Duodenal mucosa (tissue), 2 donors: ENCODE measurements around the gene LPP.

ENCODE experiments used
- H3K27ac ChIP-seq: one replicate; pipeline ENCODE4 v1.7.0; 2013; ENCODE audit warnings: low read depth, low read length
- H3K27me3 ChIP-seq, 2 donors: one replicate each; pipeline ENCODE4 v1.7.0; 2013; ENCODE audit warnings: low read length in 2 of 2, control low read depth in 1 of 2; ENCODE audit not compliant: insufficient read depth in 2 of 2, control insufficient read depth in 1 of 2
- H3K36me3 ChIP-seq, 2 donors: one replicate each; pipeline ENCODE4 v1.7.0; 2013; ENCODE audit warnings: low read length in 2 of 2, control low read depth in 1 of 2; ENCODE audit not compliant: insufficient read depth in 2 of 2, control insufficient read depth in 1 of 2
- H3K4me1 ChIP-seq, 2 donors: one replicate each; pipeline ENCODE4 v1.7.0; 2013; ENCODE audit warnings: low read length in 2 of 2, control low read depth in 1 of 2; ENCODE audit not compliant: insufficient read depth in 2 of 2, control insufficient read depth in 1 of 2
- H3K4me3 ChIP-seq, 2 donors: one replicate each; pipeline ENCODE4 v1.7.0; 2013; ENCODE audit warnings: low read length in 2 of 2, low read depth in 1 of 2
- H3K9ac ChIP-seq, 2 donors: one replicate each; pipeline ENCODE4 v1.7.0; 2013; ENCODE audit warnings: low read length in 2 of 2, low read depth in 1 of 2
- H3K9me3 ChIP-seq, 2 donors: one replicate each; pipeline ENCODE4 v1.7.0; 2013; ENCODE audit warnings: low read length in 2 of 2, control low read depth in 1 of 2; ENCODE audit not compliant: control insufficient read depth in 1 of 2

Gene LPP

DNA sequence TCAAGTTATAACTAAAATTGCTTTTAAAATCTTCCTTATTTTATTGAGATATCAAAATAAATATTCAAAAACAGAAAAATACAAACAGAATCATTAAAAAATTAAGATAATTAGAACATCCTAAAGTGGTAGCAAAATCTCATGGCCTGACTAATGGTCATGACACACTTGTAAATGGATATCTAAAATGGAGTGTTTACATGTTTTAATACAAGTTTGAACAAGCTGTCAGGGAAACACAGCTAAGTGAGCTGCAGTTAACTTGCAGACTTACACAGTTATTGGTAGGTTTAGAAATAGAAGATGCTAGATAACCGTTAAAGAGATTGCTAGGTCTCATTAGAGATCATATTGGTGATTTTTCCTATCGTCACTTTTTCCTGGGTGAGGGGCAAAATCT is 242.3 kb downstream of the LPP start:
- no peak overlapping the region for H3K4me3 ChIP-seq
- no peak overlapping the region for H3K27ac ChIP-seq
- no peaks in the 10 kb centered on the region for H3K9me3 ChIP-seq
- H3K9ac ChIP-seq: no peak overlapping the region
- peaks cover 27 to 40% of the 10 kb centered on the region in 2 donors for H3K4me1 ChIP-seq
- no peaks in the 10 kb centered on the region for H3K36me3 ChIP-seq
- no peaks in the 10 kb centered on the region for H3K27me3 ChIP-seq

DNA sequence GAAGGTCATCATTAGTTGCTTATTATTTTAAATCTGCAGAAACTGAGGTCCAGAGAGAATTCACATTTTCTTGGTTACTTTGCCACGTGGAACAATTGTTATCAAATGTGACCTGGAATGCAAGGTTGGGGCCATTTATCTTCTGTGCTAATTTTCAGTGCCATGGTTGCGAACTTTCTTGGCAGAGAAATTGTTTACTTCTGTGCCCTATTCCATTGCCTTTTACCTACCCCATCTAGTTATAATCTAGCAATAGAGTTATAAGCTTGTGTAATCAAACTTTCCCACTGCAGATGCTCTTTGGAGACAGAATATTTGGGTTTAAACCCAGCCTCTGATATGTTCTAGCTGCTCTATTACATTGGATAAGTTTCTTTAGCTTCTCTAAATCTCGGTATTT is 242.9 kb downstream of the LPP start:
- Histone ChIP-seq H3K9ac (peak overlapping the region in 1 of 2 donors; percentile 3), H3K4me1 (peaks cover 27 to 42% of the 10 kb centered on the region in 2 donors), H3K27me3 (no peaks in the 10 kb centered on the region), H3K4me3 (peak overlapping the region; percentile 2 to 46), H3K27ac (no peak overlapping the region), H3K36me3 (no peaks in the 10 kb centered on the region), H3K9me3 (no peaks in the 10 kb centered on the region)

GRCh38 chr3:188397766-188398705 is 244.1 kb downstream of the LPP start:
- no peaks in the 10 kb centered on the region for H3K9me3 ChIP-seq
- no peaks in the 10 kb centered on the region for H3K36me3 ChIP-seq
- H3K4me1 ChIP-seq: peaks cover 27 to 42% of the 10 kb centered on the region in 2 donors
- H3K27me3 ChIP-seq: no peaks in the 10 kb centered on the region
- H3K27ac ChIP-seq: no peak overlapping the region
- H3K4me3 ChIP-seq: peak overlapping the region; percentile 2 to 46
- peak overlapping the region in 1 of 2 donors; percentile 20 for H3K9ac ChIP-seq

DNA sequence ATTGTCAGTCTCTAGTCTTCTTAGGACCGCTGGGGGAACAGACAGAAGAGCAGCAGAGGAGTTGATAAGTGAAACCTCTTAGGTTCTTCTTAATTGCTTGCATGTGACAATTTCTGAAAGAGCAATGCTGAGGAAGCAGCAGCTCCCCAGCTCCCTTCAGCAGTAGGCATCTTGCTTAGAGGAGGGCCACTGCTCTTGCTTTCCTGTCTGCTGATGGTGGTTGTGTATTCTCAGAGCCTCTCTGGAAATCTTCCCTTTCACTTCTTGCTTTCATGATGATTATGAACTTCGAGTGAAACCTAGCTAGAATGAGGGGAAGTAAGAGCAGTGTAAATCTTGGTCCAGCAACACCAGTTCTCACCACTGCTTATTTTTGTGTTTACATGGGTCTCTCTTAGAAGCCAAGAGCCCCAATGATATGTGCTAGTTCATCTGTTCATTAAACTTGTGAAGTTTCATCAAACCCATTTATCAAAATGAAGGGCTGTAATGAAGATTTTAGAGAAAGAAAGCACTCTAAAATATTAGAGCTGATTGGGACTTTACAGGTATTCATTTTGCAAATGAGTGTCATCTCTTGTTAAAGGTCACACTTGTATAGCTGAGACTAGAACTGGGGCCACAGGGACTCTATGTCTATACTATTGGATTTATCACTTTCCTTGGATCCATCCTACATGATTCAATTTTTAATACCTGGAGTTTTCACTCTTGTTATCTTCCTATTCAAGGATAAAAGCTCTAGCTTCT is 246.7 kb downstream of the LPP start:
- Histone ChIP-seq H3K27me3 (no peaks in the 10 kb centered on the region), H3K9ac (no peak overlapping the region), H3K4me1 (peaks cover 27 to 40% of the 10 kb centered on the region in 2 donors), H3K36me3 (no peaks in the 10 kb centered on the region), H3K27ac (no peak overlapping the region), H3K9me3 (no peaks in the 10 kb centered on the region), H3K4me3 (no peak overlapping the region)

DNA sequence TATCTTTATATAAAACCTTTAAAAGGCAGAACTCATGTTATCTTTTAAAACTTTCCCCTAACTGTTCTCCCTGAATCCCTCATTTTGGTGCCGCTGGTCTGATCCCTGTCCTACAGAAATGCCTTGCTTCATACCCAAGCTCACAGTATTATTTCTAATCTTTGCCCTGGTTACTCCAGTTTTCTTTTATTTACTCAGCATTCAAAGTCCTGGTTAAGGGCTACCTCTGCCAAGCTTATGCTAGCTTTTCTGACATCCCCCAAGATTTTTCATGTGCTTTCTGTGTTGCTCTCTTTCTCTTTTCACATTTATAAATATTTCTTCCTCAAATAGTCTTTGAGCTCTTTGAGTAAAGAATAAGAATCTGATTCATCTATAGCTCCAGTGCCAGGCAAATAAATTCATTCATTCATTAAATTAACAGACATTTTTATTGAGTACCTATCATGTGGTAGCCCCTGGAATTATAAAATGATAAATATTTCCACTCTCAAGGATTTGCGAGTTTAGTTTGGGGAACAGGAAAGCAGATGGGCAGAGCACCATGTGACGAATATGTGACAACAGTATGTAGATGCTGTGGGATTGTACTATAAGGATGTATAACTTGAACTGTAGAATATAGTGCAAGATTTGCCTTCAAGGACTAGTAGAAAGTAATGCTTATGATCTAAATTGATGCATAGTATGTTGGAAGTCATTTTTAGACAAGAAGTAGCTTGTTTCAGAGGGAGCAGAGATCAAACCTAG is 247.5 kb downstream of the LPP start:
- Histone ChIP-seq H3K27me3 (no peaks in the 10 kb centered on the region), H3K27ac (no peak overlapping the region), H3K9me3 (no peaks in the 10 kb centered on the region)

DNA sequence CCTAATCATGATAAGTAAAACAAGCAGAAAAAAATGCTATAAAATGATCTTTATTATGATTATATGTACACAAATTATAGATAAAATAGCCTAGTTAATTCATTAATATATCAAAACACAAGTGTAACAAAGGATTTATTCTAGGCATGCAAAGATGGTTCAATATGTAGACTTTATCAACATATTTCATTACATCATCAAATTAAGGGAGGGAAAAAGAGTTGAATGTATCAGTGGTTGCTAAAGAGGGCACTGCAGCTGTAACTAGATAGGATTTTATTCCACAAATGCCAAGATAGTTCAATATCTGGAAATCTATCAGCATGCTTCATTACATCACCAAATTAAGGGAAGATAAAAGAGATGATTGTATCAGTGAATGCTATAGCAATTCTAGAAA is 248.3 kb downstream of the LPP start:
- Histone ChIP-seq H3K27ac (no peak overlapping the region), H3K9ac (no peak overlapping the region), H3K27me3 (no peaks in the 10 kb centered on the region), H3K4me1 (peaks cover 17 to 31% of the 10 kb centered on the region in 2 donors), H3K4me3 (no peak overlapping the region), H3K9me3 (no peaks in the 10 kb centered on the region), H3K36me3 (peaks cover 11 to 13% of the 10 kb centered on the region in 2 donors)

More for the DNA sequence above, 247.5 kb downstream of the LPP start:
- Histone ChIP-seq H3K36me3 (peaks cover 5 to 7% of the 10 kb centered on the region in 2 donors), H3K4me3 (no peak overlapping the region), H3K9ac (no peak overlapping the region), H3K4me1 (peaks cover 25 to 38% of the 10 kb centered on the region in 2 donors)

- Histone ChIP-seq H3K27ac (no peak overlapping the region), H3K9me3 (no peaks in the 10 kb centered on the region), H3K27me3 (no peaks in the 10 kb centered on the region), H3K36me3 (peaks cover 16 to 20% of the 10 kb centered on the region in 2 donors), H3K4me3 (no peak overlapping the region), H3K9ac (no peak overlapping the region), H3K4me1 (peaks cover 7 to 23% of the 10 kb centered on the region in 2 donors)
These were observed 249.4 kb downstream of the LPP start for GRCh38 chr3:188403404-188403803.

GRCh38 chr3:188404124-188404523 is 250.2 kb downstream of the LPP start:
- peaks cover 4 to 20% of the 10 kb centered on the region in 2 donors for H3K4me1 ChIP-seq

GRCh38 chr3:188404701-188405100 is 250.7 kb downstream of the LPP start:
- Histone ChIP-seq H3K36me3 (peaks cover 16 to 20% of the 10 kb centered on the region in 2 donors), H3K4me1 (peaks cover 4 to 20% of the 10 kb centered on the region in 2 donors), H3K9ac (no peak overlapping the region), H3K27me3 (no peaks in the 10 kb centered on the region), H3K27ac (no peak overlapping the region), H3K4me3 (no peak overlapping the region), H3K9me3 (no peaks in the 10 kb centered on the region)

More at GRCh38 chr3:188404124-188404523, 250.2 kb downstream of the LPP start:
- no peaks in the 10 kb centered on the region for H3K9me3 ChIP-seq
- H3K36me3 ChIP-seq: peaks cover 16 to 20% of the 10 kb centered on the region in 2 donors
- H3K4me3 ChIP-seq: no peak overlapping the region
- no peaks in the 10 kb centered on the region for H3K27me3 ChIP-seq
- no peak overlapping the region for H3K27ac ChIP-seq
- no peak overlapping the region for H3K9ac ChIP-seq
